ENCODE measurements around the gene THAP12.

The THAP12 gene

GRCh38 chr11:76302996-76303395 is 77.9 kb downstream of the THAP12 start:
- no peaks in the 10 kb centered on the region for H3K9me3 ChIP-seq (ENCODE audit: control insufficient read depth, low read length)
- H3K4me3 ChIP-seq (ENCODE audit: extremely low read depth, insufficient read depth, low read length, poor library complexity, severe bottlenecking): no peak overlapping the region
- 90 to 96% methylated on average over 3 of the region's 3 CpGs for whole genome bisulfite sequencing, 2 experiments (ENCODE audit: insufficient coverage in 2 of 2)
- H3K27ac ChIP-seq (ENCODE audit: low read depth, low read length, severe bottlenecking): no peak overlapping the region
- peaks cover 3% of the 10 kb centered on the region for H3K4me1 ChIP-seq (ENCODE audit: control insufficient read depth, insufficient read depth, low read length, poor library complexity, severe bottlenecking)
- no peaks in the 10 kb centered on the region for H3K36me3 ChIP-seq (ENCODE audit: control insufficient read depth, insufficient read depth, low read length)
